Kidney epithelial cell (primary cell): Measurements from ENCODE around the gene FBXW7. TPM values are rescaled to one million over a fixed set of nuclear protein-coding genes. Genes with fewer than 3 reads are reported as not detected.

ENCODE experiments used
- DNase-seq: peaks from one replicate; pipeline ENCODE4 v3.0.0-alpha.2; 2010; ENCODE audit warnings: low read depth
- H3K27me3 ChIP-seq: 2 replicates; pipeline ENCODE4 v1.6.0; 2011; ENCODE audit warnings: low read length; ENCODE audit not compliant: control insufficient read depth, insufficient read depth
- H3K36me3 ChIP-seq: 2 replicates; pipeline ENCODE4 v1.5.1; 2011; ENCODE audit warnings: low read length; ENCODE audit not compliant: control insufficient read depth, insufficient read depth
- H3K4me3 ChIP-seq: 2 replicates; pipeline ENCODE4 v1.5.1; 2011; ENCODE audit warnings: low read depth, mild to moderate bottlenecking, control low read depth, low read length
- CTCF ChIP-seq: IDR thresholded peaks from 2 replicates; pipeline ENCODE4 v1.5.1; 2011; ENCODE audit warnings: mild to moderate bottlenecking, moderate library complexity, low read length, control low read depth, inconsistent platforms; ENCODE audit not compliant: insufficient read depth, poor library complexity, severe bottlenecking
- total RNA-seq: library from RNA; depleted of rRNA; stranded (reverse); fragments of >200 nt; gene quantifications from 2 replicates; pipeline ENCODE4 v1.2.3, GENCODE V29; 2015

Gene FBXW7
- total RNA-seq, 1 donor from 2014 or later: 29.8 TPM

GRCh38 chr4:152528060-152528459 is 7.8 kb downstream of the FBXW7 start:
- H3K4me3 ChIP-seq: no peak overlapping the region
- no peak for TF ChIP-seq CTCF
- H3K36me3 ChIP-seq: no peaks in the 10 kb centered on the region
- DNase-seq: no peak
- H3K27me3 ChIP-seq: no peaks in the 10 kb centered on the region

- TF ChIP-seq CTCF: no peak
- no peak overlapping the region for H3K4me3 ChIP-seq
- no peak for DNase-seq
- no peaks in the 10 kb centered on the region for H3K36me3 ChIP-seq
- no peaks in the 10 kb centered on the region for H3K27me3 ChIP-seq
Observed at GRCh38 chr4:152525878-152526277, 10.0 kb downstream of the FBXW7 start.

- no peaks in the 10 kb centered on the region for H3K36me3 ChIP-seq
Observed at GRCh38 chr4:152524427-152524826, 11.5 kb downstream of the FBXW7 start.

GRCh38 chr4:152523731-152524130 is 12.2 kb downstream of the FBXW7 start:
- H3K36me3 ChIP-seq: no peaks in the 10 kb centered on the region
- no peak for TF ChIP-seq CTCF
- H3K4me3 ChIP-seq: no peak overlapping the region
- no peak for DNase-seq
- no peaks in the 10 kb centered on the region for H3K27me3 ChIP-seq

More at GRCh38 chr4:152524427-152524826, 11.5 kb downstream of the FBXW7 start:
- no peak for DNase-seq
- TF ChIP-seq CTCF: no peak
- H3K27me3 ChIP-seq: no peaks in the 10 kb centered on the region
- H3K4me3 ChIP-seq: no peak overlapping the region

GRCh38 chr4:152522754-152523153 is 13.1 kb downstream of the FBXW7 start:
- Histone ChIP-seq H3K27me3 (no peaks in the 10 kb centered on the region), H3K36me3 (no peaks in the 10 kb centered on the region), H3K4me3 (no peak overlapping the region)
- no peak for DNase-seq
- TF ChIP-seq CTCF: no peak

GRCh38 chr4:152522245-152522644 is 13.6 kb downstream of the FBXW7 start:
- TF ChIP-seq CTCF: no peak

More at GRCh38 chr4:152522245-152522644, 13.6 kb downstream of the FBXW7 start:
- Histone ChIP-seq H3K27me3 (no peaks in the 10 kb centered on the region), H3K4me3 (no peak overlapping the region), H3K36me3 (no peaks in the 10 kb centered on the region)
- DNase-seq: no peak
